Left forelimb (tissue), 1 donor: ENCODE measurements around the gene SPART.
A peak's percentile ranks its signal among the peaks of the same experiment; 100 is the strongest.

Source experiments
- DNase-seq: peaks from one replicate; pipeline ENCODE4 v3.0.0-alpha.2; 2018; ENCODE audit warnings: low spot score

The SPART gene, protein sequence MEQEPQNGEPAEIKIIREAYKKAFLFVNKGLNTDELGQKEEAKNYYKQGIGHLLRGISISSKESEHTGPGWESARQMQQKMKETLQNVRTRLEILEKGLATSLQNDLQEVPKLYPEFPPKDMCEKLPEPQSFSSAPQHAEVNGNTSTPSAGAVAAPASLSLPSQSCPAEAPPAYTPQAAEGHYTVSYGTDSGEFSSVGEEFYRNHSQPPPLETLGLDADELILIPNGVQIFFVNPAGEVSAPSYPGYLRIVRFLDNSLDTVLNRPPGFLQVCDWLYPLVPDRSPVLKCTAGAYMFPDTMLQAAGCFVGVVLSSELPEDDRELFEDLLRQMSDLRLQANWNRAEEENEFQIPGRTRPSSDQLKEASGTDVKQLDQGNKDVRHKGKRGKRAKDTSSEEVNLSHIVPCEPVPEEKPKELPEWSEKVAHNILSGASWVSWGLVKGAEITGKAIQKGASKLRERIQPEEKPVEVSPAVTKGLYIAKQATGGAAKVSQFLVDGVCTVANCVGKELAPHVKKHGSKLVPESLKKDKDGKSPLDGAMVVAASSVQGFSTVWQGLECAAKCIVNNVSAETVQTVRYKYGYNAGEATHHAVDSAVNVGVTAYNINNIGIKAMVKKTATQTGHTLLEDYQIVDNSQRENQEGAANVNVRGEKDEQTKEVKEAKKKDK

DNA sequence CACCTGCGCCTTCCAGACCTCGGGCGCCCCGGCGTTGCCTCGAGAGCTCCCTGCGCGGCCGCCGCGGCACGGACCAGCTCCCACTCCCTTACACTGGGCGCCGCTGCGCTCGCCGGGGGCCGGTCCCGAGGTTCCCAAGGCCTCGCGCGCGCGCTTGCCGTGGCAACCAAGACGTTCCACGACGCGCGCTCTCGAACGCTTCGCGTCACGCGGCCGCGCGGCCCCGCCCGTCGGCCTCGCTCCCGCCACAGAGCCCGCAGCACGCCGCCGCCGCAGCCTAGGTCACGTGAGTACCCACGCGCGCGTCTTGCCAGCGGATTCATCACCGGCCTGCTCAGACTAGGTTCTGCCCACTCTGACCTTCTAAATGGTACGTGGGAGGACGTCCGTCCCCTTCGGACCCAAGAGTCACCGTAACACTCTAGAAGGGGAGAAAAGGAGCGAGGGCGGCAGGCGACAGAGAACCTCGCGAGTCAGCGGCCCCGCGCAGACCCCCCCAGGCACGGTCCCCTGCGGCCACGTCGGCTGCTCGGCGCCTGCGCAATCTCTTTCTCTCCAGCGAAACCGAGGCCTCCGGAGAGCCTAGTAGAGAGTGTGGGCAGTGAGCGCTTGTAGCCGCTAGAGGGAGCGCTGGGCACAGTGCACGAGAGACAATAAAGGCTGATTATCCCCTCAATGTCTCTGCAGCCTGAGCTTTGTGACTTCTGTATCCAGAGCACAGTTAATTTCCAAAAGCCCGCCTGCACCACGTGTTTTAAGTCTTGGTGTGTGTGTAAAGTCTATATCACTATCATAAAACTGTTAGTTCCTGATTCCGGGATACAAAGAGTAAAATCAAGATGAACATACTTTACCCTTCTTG is at the start of gene SPART:
Gene SPART, minus strand, starts transcription at position 173 of the 862 bp plus-strand sequence. CDS start 10,564 bp downstream, outside the sequence.
- DNase-seq = peak; percentile 93

DNA sequence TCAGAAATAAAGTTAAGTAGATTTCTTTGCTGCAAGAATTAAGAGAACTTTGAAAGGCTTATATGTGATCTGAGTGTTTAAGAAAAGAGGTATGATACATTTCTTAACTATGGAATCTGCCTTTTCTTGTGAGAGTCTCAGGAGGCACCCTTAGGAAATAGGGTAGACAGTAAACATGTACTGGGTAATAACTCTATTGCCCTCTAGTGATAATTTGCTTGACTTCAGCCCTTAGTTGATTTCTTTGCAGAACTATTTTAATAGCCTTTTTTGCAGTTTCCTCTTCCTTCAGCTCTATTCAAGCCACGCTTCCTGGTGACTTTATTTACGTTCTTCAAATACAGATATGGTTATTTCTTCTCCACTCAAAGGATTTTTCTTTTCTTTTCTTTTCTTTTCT is 49.1 kb upstream of the SPART start:
- DNase-seq = no peak

DNA sequence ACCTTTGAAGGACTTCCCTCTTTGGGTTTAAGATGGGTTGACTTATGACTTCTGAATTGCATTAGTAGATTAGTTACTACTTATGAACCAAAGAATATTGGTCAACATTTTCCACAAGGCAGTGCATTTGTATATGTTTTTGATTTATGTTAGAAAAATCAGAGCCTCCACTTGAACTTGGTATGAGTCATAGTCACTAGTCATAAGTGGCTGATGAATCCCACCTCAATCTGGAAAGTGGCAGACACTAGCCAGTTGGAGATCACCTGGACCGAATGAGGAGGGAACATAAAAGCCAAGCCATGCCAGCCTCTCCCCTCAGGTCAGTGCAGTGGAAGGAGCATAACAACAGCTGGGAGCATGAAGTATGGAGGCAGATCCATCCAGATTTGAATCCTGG is 39.3 kb upstream of the SPART start:
- DNase-seq = no peak

DNA sequence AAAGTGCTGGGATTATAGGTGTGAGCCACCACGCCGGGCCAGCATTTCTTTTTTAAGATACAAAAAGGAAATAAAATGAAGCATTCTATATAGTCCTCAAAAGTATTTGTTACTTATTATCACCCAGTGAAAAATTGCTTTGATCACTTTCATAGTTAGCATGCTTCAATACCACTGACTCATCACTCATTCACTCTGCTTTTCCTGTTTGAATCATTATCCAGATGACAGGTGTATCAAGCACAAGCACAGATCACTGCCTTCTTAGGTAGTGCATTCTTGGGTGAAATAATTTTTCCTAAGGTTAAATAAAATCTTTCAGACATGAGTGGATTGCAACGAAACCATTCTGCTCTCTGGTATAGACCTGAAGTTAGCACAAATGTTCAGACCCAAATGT is 35.8 kb upstream of the SPART start:
- DNase-seq = no peak

DNA sequence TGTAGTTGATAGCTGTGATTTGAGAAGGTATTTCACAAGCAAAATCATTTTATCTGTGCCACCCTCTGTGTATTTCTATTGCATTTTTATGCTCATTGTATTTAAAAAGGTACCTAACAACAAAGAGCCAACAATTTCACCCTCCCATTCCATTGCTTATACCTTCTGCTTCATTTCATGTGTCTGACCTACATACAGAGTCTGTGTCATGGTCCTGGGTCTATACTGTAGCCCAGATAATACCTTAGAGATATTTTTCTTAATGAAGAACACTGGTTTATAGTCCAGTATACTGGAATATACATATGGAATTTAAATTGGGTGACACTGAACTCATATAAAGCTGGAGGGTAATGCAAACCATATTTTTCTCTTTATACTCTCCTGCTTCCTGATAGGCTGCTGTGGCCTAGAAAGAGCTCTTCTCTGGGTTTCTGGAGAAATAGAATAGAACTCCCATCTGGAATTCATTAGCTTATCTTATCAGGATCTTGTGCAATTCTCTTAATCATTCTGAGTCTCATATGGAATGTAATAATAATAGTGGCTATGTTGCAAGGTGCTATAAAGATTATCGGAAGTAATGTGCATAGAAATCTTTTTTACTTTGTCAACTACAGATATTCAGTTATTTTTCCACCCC is 31.8 kb upstream of the SPART start:
- no peak for DNase-seq

DNA sequence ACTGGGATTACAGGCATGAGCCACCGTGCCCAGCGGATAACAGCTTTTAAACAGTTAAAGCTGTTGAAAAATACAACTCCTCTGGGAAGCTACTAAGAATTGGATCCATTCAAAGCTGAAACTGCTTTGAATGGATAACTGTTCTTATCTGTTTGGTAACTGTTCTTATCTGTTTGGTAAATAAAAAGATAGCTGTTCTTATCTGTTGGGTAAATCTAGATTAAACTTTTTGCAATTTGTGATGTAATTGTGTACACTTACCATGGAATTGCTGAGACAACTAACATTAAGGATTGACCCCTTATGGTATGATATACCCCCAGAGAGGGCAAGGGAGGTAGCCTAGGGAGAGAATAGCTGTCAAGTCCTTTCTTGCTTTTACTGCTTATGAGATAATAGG is 27.9 kb upstream of the SPART start:
- DNase-seq = no peak

DNA sequence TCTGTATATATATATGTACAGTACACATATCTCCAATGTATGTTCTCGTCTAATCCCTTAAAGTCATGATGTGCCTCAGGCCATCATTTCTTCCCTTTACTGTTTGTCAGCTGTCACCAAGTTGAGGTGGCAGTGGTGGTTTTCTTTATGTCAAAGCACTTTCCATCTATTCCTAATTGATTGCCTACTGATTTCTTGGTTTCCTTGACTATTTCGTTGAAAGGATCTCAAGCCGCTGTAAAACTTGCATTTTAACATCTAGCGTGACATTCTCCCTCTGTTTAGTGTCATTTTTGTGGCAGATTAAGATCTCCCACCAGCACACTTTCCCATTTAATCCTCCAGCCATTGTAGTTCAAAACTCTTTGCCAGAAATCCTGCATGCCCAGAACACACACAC is 25.0 kb upstream of the SPART start:
- no peak for DNase-seq

DNA sequence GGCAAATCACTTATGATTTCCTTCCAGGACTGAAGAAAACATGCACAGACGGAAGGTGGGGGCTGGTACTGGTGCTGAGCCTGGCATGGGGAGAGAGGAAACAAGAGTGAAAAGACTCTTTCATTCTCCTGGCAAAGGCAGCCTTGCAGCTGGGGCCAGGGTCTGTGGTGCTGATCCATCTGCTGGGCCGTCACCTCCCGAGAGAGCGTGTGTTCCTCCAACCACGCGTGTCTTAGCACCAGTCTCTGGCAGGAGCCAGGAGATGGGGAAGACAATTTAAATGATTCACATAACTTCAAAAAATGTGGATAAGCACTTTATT is 23.9 kb upstream of the SPART start:
- DNase-seq = peak; percentile 67

DNA sequence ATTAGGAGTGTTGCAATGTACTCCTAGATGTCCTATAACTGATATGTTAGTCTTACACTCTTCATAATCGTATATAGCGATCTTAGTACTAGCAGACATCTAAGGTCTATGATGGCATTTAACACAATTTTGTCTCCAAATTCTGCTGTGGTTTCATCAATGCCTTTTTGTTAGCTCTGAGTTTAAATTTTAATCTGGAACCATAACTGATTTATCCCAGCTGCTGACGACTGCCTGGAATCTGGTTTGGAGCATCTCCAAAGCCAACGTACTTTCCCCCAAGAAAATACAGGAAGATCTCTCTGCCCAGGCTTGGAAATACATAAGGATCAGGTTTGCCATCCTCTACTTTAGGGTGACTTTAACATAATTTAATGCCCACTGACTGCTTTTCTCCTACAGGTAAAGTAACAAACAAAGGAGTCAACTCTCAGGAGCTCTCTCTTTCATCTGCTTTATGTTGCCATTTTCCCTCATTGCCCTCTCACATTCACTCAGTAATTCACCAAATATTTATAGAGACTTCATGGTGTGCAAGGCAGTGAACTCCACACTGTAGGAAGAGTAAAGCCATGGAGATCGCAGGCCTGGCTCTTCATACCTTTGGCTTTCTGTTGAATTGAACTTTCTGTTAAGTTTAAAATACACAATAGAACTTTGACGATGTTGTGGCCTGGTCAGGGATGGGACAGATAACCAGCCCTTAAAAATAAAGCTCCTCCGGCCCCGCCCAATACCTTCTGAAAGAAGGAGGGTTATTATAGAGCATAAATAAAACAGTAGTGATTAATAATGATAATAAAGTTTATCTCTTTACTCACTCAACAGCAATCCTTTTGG is 23.3 kb upstream of the SPART start:
- no peak for DNase-seq

DNA sequence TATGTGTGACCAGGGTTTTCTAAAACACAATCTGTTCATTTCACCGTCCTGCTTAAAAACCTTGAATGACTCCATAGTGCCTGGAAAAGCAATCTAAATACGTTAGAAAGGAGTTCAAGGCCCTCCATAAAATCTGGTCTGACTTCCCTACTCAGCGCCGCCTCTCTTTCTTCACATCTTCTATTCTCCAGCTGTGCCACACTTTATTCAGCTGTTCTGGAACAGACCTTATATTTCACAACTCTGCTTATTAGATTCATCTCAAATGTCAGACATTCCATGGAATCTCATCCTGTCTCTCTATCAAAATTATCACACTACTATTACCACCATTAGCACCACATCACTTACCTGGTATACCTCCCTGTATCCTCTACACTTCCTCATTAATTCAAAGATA is 19.8 kb upstream of the SPART start:
- DNase-seq = no peak

DNA sequence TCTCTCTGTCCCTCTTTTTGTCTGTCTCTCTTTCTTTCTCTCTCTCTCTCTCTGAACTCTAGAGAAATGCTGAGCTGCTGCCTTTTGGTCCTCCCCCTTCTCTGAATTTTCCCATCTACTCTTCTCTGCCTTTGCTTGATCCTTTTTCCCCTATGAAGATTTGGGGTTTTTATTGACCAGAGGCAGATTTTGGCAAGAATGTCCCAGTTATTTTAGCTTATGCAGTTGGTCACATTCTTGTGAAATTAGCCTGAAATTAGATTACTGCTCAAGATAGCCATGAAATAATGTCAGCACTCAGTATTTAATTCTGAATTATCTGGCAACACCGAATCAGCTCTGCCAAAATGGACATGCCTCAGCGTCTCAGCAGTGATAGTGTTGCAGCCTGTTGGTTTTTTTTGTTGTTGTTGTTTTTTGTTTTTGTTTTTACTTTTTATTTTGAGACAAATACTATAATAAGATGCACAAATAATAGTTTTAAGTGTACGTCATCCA is 17.2 kb upstream of the SPART start:
- no peak for DNase-seq

DNA sequence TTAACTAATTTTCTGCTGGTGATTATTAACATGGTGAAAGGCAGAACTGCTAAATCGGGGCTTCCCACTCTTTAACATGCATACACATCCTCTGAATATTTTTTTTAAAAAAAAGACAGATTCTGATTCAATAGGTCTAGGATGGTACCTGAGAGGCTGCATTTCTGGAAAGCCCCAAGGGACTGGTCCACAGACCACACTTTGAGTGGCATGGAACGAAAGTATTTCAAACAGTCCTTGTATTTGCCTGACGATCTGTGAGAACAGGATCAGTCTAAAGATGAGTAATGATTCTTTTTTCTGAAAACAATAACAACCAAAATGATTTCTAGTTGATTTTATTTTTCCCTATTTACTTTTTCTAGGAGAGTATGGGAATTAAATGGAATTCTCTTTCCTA is 16.7 kb upstream of the SPART start:
- DNase-seq = no peak

DNA sequence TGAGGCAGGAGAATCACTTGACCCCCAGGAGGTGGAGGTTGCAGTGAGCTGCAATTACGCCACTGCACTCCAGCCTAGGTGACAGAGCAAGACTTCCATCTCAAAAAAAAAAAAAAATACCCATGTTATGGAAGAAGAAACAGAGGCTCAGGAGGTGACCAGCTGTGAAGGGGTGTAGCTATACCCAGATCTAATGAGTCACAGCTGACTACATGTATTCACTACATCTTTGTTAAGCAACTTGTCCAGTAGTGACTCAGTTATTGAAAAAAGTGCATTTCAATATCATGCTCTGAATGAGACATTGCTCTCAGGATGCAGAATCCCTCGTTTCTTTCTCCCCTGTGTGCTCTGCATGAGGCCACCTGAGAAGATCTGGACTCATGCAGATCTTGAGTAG is 16.1 kb upstream of the SPART start:
- no peak for DNase-seq

DNA sequence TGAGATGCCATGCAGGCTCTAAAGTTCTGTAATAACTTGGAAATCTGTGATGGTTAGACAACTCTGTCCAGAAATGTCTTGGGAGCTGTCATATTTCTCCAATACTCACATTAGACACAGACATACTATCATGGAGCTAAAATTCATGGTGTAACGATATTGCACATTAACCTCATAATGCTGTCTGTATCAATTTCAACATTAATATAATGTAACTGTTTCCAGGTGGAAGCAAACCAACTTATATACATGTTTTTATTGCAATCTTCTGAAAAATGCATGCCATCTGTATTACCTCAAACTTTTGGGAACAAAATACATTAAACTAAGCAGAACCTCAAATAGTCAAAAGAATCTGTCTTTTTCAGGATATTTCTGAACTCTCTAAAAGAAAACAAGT is 14.7 kb upstream of the SPART start:
- no peak for DNase-seq

DNA sequence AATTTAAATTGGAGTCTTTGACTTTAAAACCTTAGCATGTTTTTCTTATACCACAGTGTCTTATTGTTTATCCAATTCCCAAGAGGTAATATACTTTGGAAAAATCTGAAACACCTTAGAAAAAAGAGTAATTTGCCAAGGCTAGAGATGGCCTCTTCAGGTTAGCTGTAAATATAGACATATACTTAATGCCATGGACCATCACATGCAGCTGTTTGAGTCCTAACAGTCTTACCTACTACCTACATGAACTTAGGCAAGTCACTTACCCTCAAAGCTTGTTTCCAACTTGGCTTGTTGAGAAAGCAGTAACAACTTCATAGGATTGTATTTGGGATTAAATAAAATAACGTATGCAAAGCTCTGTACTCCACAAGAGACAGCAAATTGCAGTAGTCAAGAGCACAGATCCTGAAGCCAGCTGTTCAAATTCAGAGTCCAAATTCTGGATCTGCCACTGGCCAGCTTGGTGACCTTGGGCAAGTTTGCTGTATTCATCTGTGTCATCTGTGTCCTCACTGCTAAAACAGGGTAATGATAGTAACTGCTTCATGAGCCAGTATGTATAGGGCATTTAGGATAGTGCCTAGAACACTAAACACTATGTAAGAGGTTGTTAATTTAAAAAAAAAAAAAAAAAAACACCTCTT is 13.2 kb upstream of the SPART start:
- no peak for DNase-seq

DNA sequence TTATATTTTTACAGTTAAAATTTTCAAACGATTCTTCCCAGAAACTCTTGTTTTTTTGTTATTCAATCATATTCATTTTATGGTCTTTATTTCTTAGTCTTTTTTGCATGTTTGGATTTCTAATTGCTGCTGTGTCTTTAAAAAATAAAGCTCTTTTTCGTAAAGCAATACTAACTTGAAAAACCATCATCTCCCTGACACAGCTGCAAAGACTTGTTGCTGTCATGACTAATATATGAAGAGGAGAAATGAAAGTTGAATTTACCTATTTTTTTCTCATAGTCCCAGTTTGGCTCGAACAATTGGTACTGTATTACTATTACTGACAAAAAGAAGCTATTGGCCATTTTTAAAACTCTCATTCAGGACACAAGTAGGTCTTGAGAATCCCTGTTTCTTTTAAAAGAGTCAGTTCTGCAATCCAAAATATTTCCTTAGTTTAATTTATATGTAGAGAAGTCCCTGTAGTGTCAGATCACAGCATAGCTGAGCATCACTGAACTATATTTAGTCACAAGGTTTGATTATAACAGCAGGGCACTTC is 12.1 kb upstream of the SPART start:
- no peak for DNase-seq

DNA sequence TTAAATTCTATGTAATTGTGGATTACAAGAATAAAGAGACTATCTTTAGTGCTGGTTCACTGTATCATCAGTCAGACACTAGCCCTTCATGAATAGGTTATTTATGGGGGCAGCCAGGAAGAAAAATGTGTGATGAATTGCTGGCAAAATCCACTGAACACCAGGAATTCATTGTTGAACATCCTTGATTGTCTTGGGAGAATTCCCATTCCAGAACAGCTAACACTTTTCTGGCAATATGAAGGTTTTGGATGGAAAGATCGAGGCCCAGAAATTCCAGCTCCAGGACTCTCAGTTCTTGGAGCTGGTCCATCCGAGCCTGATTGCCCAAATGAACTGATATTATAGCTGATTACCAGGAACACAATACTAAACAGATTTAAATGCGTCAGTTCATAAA is 11.5 kb upstream of the SPART start:
- DNase-seq = peak; percentile 67

DNA sequence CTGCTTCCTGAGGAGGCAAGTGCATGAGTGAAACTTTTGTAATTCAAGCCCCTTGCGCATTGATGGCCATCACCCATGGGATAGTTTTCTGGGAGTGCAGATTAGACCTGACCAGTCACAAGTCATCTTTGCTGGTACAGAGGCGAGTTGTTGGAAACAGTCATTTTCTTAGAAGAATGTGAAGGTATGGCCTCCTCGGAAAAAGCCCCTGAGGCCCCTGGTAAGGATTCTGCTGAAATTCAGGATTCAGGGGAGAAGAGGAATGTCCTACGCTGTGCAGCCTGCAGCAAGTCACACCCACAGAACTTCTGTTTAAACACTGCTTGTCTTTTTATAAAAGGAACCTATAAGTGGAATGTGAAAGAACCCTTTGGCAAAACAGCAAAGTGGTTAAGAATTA is 11.0 kb upstream of the SPART start:
- DNase-seq = no peak

DNA sequence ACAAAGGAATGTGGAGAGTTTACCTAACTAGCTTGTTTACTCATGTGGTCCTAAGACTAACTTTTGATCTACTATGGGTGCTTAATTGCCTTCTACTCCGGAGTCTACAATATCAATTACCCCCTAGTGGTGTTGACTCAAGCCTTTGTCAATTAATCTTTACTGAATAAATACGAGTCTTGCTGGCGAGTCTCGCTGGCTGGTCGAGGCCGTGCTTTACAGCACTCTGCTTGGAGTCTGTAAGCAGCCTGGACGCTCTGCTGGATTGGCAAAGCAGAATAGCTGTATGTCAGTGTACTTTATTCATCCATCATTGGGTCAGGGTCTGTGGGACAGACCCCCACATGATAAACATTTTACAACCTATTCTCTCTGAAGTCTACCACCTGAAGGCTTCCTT is 9.9 kb upstream of the SPART start:
- no peak for DNase-seq

DNA sequence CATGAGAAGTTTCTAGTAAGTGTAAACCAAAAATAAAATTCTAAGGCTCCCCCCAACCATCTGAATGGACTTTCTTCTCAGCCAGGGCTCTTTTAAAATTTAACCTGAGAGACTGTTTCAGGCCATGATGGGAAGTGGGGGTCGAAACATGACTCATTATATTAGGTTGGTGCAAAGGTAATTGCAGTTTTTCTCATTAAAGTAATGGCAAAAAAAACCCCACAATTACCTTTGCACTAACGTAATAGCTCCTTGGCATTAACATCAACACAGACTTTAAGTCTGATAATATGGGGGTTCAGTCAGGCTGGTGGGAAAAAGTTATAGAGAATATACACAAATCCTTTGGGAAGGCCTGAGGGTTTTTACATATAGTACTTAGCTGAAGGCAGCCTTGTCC is 9.4 kb upstream of the SPART start:
- no peak for DNase-seq
